HG03457 (cell line): ENCODE results near the gene DHX16.

Experiments used
- ATAC-seq: cut with Tn5 transposase; IDR thresholded peaks from one replicate; pipeline ENCODE4 v1.9.1; 2021; ENCODE audit warnings: moderate number of reproducible peaks; ENCODE audit not compliant: unreplicated experiment

The DHX16 gene

GRCh38 chr6:30696432-30696831 is 23.6 kb upstream of the DHX16 start:
- no peak for ATAC-seq

- ATAC-seq, result no peak
These were observed 18.5 kb upstream of the DHX16 start for GRCh38 chr6:30691208-30691847.

GRCh38 chr6:30690403-30691207 is 17.8 kb upstream of the DHX16 start, which contains the start of gene NRM:
Gene NRM (minus strand): TSS chr6:30690984. CDS start chr6:30690974, 10 bp downstream.
- ATAC-seq, result no peak

DNA sequence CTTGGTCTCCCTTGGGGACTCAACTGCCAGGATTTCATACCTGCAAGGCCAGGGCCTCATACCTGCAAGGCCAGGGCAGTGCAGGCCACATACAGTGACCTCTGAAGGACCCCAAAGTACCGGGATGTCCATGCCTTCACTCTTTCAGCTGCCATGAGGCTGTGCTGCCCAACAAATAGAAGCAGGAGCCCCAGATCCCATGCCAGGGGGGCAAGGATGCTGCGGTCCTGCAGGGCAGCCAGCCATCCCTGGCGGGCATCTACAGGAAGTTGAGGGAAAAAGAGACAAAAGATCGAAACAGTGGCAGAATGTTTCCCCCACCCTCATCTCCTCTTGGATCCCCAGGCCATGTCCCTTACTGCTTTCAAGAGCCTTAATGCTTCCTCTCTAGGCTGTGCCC is 17.2 kb upstream of the DHX16 start:
- ATAC-seq, result no peak

DNA sequence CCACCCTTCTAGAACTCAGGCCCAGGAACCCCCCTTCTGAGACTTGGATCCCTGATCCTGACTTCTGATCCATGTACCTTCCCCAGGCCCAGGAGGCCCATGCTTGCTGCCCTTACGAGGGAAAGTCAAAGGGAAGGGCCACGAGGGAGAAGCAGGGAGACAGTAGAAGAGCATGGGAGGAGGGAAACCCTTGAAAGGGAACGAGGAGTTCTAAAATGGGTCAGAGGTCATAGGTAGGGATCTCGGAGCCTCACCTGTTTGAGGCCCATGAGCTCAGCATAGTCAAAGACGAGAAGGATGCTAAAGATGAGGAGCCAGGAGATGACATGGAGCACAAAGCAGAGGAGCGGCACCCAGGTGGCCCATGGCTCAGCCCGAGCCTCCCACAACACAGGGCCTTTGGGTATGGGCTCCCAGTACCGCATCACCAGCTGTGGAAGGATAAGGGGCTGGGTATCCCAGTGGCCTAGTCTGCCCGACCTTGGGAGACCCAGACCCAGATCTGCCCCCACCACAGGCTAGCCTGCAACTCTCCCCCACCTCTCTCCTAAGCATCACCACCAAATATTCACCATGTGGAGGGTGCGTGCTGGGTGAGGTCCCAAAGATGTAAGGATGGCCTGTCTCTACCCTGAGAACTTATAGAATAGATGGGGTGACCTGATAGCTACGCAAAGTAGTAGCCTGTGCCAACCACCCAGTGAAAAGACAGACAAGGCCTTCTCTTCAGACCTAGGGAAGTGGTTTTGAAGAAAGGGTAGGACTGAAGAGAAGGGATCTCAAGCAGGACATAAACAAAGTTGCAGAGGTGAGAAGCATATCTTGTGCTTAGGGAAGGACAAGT is 16.4 kb upstream of the DHX16 start:
- no peak for ATAC-seq

GRCh38 chr6:30688569-30688968 is 15.8 kb upstream of the DHX16 start:
- no peak for ATAC-seq

DNA sequence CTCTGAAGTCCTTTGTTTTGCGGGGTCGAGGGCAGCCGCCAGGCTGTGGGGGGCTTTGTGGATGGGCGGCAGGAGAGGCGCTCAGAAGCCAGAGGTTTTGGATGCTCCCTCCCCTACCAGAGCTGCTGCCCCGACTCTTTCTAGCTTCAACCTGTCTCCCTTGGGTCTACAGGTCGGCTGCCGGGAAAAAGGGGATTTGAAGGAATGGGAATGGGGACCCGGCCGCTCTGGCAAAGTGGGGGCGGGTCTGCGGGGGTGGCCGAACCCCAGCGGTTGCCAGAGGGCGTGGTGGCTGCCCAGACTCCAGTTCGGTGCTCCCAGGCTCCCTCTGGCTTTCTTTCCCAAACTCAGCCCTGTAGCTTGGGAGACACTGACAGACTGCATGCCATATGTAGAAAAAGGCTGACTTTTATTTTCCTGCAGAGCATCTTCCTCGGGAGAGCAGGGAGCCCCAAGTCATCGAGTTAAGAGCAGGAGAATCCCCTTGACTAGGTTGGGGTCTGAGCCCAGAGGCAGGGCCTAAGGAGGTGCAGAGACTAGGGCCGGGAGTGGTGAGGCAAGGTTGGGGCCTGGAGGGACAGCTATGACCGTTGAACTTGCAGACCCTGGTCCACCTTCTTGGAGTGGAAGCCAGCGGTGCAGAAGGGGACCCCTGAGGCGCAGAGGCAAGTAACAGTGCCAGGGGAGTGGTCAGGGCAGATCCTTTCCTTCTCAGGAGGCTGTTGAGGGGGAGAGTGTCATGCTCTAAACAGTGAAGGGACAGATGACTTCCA is 15.0 kb upstream of the DHX16 start:
- no peak for ATAC-seq

- peak; percentile 28 for ATAC-seq
These were observed 14.3 kb upstream of the DHX16 start for GRCh38 chr6:30686908-30687658.

DNA sequence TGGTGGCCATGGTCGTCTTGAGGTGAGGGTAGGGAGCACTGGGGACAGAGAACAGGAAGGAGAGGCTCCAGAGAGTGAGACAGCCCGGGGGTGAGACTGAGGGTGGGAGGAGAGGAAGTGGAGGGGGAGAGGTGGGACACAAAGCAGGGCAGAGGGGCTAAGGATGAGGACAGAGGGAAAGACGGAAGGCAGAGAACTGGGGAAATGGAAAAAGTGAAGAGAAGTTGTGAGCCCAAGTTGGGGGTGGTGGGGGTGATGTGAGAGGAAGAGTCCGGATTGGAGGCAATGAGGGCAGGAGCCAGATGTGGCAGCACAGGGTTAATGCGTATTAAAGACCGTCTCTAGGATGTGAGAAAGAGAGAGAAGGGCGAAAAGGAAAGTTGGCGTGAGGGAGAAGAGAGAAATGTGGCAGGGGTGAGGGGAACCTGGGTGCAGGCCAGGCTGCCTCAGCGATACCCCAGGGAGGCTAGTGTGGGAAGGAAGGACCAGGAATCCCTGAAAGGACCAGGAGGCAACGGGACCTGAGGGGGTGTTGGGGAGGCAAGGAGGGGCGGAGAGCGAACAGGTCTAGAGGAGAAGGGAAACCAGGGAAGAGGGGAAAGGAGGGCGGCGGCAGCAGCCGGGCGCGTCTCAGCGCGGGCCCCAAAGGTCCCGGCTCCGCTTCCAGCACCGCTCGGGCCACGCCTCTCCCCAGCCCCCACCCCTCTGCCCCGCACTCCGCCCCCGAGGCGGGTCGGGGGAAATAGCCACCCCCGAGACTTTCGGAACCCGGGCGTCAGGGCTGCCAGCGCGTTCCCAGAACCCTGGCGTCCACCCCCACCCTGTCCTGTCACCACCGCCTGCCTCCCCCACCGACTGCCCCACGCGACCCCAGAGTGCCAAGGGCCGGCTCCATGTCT is 13.5 kb upstream of the DHX16 start, which contains the start of gene PPP1R18:
Gene PPP1R18, minus strand, starts transcription at position 637 of the 899 bp plus-strand sequence. Its CDS starts 627 bp downstream, at position 10.
- ATAC-seq, result no peak

DNA sequence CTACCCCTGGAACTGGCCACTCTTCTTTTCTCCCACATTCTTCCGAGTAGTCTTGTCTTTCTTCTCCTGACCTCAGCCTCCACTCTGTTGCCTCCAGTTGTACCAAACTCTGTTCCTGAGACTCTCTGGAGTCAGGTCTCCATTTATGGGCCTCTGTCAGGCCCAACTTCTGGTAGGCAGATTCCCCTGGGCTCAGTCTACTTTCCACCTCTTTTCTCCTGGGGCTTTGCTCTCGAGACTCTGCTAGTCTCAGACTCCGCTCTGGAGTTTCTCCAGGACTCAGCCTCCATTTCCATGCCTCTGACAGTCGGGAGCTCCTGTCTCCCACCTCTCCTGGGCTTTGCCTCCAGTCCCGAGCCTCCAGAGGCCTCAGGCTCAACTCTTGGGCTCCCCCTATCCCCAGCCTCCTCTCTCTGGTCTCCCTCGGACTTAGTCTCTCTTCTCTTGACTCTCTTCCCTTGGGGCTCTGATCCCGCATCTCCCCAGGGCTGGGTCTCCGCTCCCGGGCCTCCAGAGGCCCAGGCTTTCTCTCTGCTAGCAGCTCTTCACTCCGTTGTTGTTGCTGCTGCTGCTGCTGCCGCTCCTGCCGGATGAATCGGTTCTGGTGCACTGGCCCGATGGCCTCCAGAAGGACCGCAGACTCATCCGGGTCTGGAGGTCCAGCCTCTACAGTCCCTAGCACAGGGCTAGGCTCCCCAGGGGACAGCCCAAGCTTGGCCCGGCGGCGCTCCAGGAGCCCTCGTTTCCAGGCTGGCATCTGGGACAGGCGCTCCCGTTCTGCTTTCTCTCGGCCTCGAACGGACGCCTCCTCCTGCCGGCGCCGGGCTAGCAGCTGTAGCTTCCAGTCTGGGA is 12.6 kb upstream of the DHX16 start:
- ATAC-seq, result no peak

GRCh38 chr6:30684386-30685156 is 11.8 kb upstream of the DHX16 start:
- ATAC-seq, result no peak

GRCh38 chr6:30683980-30684338 is 11.2 kb upstream of the DHX16 start:
- no peak for ATAC-seq

- ATAC-seq, result no peak
These were observed 10.6 kb upstream of the DHX16 start for GRCh38 chr6:30683183-30683979.

- ATAC-seq, result peak; percentile 32
These were observed 9.6 kb upstream of the DHX16 start for GRCh38 chr6:30682143-30683117.

- ATAC-seq, result no peak
These were observed 8.9 kb upstream of the DHX16 start for GRCh38 chr6:30681766-30682142.
